KMS-11 (cell line): ENCODE measurements around the gene ALKBH8.
A peak's percentile ranks its signal among the peaks of the same experiment; 100 is the strongest.

Source experiments
- H2AFZ ChIP-seq: fragments of 200-600 bp; sonication (generic); 2 replicates; pipeline ENCODE4 v1.6.1; 2016; ENCODE audit warnings: antibody characterized with exemption, mixed run types, low read depth
- H3K27ac ChIP-seq: fragments of 200-600 bp; sonication (generic); 2 replicates; pipeline ENCODE4 v1.6.1; 2016; ENCODE audit warnings: mild to moderate bottlenecking, mixed run types
- H3K27me3 ChIP-seq: fragments of 200-600 bp; sonication (generic); 2 replicates; pipeline ENCODE4 v1.6.1; 2017; ENCODE audit warnings: mild to moderate bottlenecking, low read depth, mixed run types, moderate library complexity; ENCODE audit not compliant: insufficient read depth
- H3K36me3 ChIP-seq: fragments of 200-600 bp; sonication (generic); 2 replicates; pipeline ENCODE4 v1.6.1; 2017; ENCODE audit warnings: mild to moderate bottlenecking, mixed run types; ENCODE audit not compliant: insufficient read depth
- H3K4me1 ChIP-seq: fragments of 200-600 bp; sonication (generic); 2 replicates; pipeline ENCODE4 v1.6.1; 2016; ENCODE audit warnings: mild to moderate bottlenecking, low read depth, mixed run types; ENCODE audit not compliant: poor library complexity, severe bottlenecking
- H3K4me2 ChIP-seq: fragments of 200-600 bp; sonication (generic); 2 replicates; pipeline ENCODE4 v1.7.0; 2016; ENCODE audit warnings: mild to moderate bottlenecking, mixed run types
- H3K4me3 ChIP-seq: fragments of 200-600 bp; sonication (generic); IDR thresholded peaks from 2 replicates; pipeline ENCODE4 v1.6.1; 2017; ENCODE audit warnings: low read depth, low read length, mixed read lengths; ENCODE audit not compliant: insufficient read depth
- H3K79me2 ChIP-seq: fragments of 200-600 bp; sonication (generic); 2 replicates; pipeline ENCODE4 v1.6.1; 2016; ENCODE audit warnings: low read depth, mixed run types; ENCODE audit not compliant: insufficient read depth
- H3K9ac ChIP-seq: fragments of 200-600 bp; sonication (generic); 2 replicates; pipeline ENCODE4 v1.6.1; 2016; ENCODE audit warnings: mild to moderate bottlenecking, mixed run types
- H4K20me1 ChIP-seq: fragments of 200-600 bp; sonication (generic); 2 replicates; pipeline ENCODE4 v1.6.1; 2016; ENCODE audit warnings: mild to moderate bottlenecking, mixed run types; ENCODE audit not compliant: insufficient read depth
- CTCF ChIP-seq: fragments of 200-600 bp; sonication (generic); conservative IDR thresholded peaks from 2 replicates; pipeline ENCODE4 v1.6.1; 2017; ENCODE audit warnings: low read depth, mild to moderate bottlenecking, antibody characterized with exemption, low read length, moderate library complexity, mixed read lengths

The ALKBH8 gene, protein sequence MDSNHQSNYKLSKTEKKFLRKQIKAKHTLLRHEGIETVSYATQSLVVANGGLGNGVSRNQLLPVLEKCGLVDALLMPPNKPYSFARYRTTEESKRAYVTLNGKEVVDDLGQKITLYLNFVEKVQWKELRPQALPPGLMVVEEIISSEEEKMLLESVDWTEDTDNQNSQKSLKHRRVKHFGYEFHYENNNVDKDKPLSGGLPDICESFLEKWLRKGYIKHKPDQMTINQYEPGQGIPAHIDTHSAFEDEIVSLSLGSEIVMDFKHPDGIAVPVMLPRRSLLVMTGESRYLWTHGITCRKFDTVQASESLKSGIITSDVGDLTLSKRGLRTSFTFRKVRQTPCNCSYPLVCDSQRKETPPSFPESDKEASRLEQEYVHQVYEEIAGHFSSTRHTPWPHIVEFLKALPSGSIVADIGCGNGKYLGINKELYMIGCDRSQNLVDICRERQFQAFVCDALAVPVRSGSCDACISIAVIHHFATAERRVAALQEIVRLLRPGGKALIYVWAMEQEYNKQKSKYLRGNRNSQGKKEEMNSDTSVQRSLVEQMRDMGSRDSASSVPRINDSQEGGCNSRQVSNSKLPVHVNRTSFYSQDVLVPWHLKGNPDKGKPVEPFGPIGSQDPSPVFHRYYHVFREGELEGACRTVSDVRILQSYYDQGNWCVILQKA

DNA sequence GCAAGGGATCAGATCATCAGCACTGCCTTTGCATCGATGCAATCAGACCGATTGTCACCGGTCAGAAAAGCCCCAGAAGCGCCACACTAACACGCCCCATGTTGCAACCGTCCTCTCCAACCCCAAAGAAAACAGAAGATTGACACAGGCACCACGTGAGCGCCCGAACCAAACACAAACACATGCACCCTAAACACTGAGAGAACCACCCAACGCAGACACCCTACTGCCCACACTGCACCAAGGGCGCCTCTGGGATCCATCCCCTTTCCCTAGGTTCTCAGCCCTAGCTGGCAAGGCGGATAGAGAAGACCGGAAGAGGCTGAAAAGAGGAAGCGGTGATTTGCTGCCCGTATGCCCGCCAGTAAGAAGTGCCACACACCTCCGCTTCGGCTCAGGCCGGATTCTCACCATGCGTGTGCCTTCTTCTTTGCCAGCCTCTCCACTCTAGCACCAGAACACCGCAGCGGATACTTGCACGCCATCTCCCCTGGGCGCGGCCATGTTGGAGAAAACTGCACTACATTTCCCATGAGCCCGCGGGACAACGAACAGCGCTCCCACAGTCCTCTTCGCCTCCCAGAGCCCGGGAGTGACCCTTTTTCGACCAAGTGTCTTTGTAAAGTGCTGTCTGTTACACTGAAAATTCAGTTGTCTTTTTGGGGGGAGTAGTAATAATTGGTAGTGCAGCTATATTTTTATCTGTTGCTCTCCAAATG, at the start of gene ALKBH8:
ALKBH8 (minus strand) TSS at position 517 of the 719 bp plus-strand sequence. CDS start 4,842 bp downstream, outside the sequence.
- Histone ChIP-seq H3K9ac (peak within 1 kb of the TSS; percentile 71; the same call in 1 of the 2 replicates), H4K20me1 (no peaks in the 10 kb centered on the region), H3K4me2 (peak within 1 kb of the TSS; percentile 73), H3K4me1 (peaks cover 16% of the 10 kb centered on the region), H3K36me3 (no peaks in the 10 kb centered on the region), H3K79me2 (no peaks in the 10 kb centered on the region; the same call in 1 of the 2 replicates), H3K27me3 (no peaks in the 10 kb centered on the region), H3K4me3 (no peak within 1 kb of the TSS), H2AFZ (peak within 1 kb of the TSS; percentile 75), H3K27ac (peak within 1 kb of the TSS; percentile 84)
- TF ChIP-seq CTCF, result no peak

DNA sequence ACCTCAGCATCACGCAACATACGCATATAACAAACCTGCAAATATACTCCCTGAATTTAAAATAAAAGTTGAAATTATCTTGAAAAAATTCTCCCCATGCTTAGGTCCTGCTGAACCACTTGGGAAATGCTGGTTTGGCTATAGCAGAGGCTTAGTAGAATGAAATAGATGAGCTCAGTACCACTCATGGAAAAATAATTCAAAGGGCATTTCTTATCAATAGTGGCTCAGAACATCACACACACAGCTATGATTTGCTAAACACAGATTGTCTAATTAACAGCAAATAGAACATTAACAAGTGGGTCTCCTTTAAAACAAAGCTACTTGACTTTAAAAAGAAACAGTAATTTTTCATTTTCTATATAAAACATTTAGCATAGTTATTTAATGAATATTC, 46.9 kb upstream of the ALKBH8 start:
- Histone ChIP-seq H3K27ac (no peak overlapping the region), H3K9ac (no peak overlapping the region), H3K27me3 (no peaks in the 10 kb centered on the region), H4K20me1 (no peaks in the 10 kb centered on the region), H3K79me2 (no peaks in the 10 kb centered on the region), H2AFZ (no peak overlapping the region), H3K4me3 (no peak overlapping the region), H3K4me2 (no peak overlapping the region), H3K4me1 (no peaks in the 10 kb centered on the region), H3K36me3 (no peaks in the 10 kb centered on the region)
- no peak for TF ChIP-seq CTCF

DNA sequence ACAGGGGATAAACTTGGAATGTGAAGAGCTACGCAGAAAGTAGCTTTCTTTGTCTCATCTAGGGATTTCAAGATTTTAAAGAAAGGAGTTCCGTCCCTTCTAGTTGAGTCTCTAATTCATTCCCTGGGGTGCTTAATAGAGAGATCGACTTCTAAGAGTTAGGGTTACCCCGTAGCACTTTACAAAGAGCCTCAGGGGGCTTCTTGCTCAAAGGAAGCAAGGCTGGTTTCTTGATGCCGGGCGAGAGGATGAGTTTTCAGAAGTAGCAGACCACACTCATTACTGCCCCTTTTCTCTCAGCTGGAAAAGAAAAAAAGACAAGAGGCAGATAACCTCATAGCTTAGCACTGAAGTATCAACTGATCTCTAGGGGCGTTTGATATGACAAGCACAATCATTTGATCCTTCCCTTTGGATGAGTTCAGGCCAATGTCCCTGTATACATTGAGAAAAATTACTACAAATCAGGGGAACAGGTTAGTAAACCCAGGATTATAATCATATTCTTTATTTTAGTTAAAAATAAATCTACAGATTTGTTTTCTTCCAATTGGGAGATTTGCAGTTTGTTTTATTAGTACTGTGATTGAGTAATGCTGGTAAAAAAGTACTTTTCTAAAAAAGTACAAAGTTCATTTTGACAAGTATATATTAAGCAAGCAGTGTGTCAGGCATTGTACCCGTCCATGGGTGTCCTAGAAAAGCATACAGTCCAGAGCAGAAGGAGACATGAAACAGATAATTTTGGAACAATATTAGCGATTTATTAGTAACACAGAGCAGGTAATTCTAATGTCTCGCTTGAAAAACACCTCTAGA, 44.1 kb upstream of the ALKBH8 start:
- Histone ChIP-seq H3K4me1 (no peaks in the 10 kb centered on the region), H4K20me1 (no peaks in the 10 kb centered on the region), H3K27me3 (no peaks in the 10 kb centered on the region), H3K79me2 (no peaks in the 10 kb centered on the region), H3K9ac (no peak overlapping the region), H3K4me3 (no peak overlapping the region), H2AFZ (no peak overlapping the region), H3K4me2 (no peak overlapping the region), H3K36me3 (no peaks in the 10 kb centered on the region), H3K27ac (no peak overlapping the region)
- TF ChIP-seq CTCF, result no peak

- no peak for TF ChIP-seq CTCF
- no peaks in the 10 kb centered on the region for H3K27me3 ChIP-seq
These were observed 43.3 kb upstream of the ALKBH8 start for GRCh38 chr11:107608809-107609208.

More at GRCh38 chr11:107608809-107609208, 43.3 kb upstream of the ALKBH8 start:
- Histone ChIP-seq H3K4me2 (no peak overlapping the region), H3K9ac (no peak overlapping the region), H3K79me2 (no peaks in the 10 kb centered on the region), H3K36me3 (no peaks in the 10 kb centered on the region), H2AFZ (no peak overlapping the region), H3K4me3 (no peak overlapping the region), H3K4me1 (no peaks in the 10 kb centered on the region), H3K27ac (no peak overlapping the region), H4K20me1 (no peaks in the 10 kb centered on the region)
